NCI-H524 (cell line): Measurements from ENCODE around the gene WDR18.
"Not testable (repeated sequence)": the region's sequence is repeated elsewhere in the genome, so short reads cannot be mapped to it uniquely, and the experiment has no call there.

ENCODE experiments used
- DNase-seq, 2 experiments: peaks; one replicate each; lab custom pipeline; 2025; lab: John Stamatoyannopoulos, UW

WDR18 gene

DNA sequence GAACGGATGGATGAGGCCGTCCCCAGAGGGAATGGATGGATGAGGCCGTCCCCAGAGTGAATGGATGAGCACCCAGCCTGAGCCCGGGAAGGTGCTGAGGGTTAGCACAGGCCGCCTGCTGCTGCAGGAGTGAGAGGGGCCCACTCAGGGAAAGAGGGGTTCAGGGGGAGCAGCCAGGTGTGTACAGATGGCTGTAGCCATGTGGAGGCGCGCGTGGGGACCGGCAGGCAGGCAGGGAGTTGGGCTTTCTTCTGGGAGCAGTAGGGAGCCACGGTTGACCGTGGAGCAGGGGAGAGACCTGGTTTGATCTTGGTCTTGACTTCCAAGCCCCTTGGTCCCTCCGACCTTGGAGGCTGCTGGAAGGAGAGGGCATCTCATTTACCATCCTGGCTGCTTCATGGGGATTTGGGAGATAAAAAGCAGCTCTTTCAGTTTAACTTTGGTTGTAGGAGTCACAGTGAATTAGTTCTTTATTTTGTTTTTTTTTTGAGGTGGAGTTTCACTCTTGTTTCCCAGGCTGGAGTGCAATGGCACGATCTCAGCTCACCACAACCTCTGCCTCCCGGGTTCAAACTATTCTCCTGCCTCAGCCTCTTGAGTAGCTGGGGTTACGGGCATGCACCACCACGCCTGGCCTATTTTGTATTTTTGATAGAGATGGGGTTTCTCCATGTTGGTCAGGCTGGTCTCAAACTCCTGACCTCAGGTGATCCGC, 33.6 kb upstream of the WDR18 start:
- DNase-seq: no peak

DNA sequence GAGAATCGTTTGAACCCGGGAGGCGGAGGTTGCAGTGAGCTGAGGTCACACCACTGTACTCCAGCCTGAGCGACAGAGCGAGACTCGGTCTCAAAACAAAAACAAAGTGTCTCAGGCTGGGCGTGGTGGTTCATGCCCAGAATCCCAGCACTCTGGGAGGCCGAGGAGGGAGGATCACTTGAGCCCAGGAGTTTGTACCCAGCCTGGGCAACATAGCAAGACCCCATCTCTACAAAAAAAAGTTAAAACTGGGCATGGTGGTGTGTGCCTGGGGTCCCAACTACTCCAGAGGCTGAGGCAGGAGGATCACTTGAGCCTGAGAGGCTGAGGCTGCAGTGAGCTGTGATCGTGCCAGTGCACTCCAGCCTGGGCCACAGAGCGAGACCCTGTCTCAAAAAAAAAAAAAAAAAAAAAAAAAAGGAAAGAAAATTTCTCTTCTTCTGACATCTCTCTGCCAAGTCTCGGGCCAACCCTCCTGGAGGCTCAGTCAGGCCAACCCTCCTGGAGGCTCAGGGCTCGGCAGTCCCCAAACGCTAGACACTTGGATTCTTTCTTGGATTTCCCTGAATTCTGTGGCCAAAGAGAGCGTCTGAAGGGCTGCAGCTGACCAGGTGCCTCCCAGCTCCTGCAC, 32.0 kb upstream of the WDR18 start:
- DNase-seq: no peak

DNA sequence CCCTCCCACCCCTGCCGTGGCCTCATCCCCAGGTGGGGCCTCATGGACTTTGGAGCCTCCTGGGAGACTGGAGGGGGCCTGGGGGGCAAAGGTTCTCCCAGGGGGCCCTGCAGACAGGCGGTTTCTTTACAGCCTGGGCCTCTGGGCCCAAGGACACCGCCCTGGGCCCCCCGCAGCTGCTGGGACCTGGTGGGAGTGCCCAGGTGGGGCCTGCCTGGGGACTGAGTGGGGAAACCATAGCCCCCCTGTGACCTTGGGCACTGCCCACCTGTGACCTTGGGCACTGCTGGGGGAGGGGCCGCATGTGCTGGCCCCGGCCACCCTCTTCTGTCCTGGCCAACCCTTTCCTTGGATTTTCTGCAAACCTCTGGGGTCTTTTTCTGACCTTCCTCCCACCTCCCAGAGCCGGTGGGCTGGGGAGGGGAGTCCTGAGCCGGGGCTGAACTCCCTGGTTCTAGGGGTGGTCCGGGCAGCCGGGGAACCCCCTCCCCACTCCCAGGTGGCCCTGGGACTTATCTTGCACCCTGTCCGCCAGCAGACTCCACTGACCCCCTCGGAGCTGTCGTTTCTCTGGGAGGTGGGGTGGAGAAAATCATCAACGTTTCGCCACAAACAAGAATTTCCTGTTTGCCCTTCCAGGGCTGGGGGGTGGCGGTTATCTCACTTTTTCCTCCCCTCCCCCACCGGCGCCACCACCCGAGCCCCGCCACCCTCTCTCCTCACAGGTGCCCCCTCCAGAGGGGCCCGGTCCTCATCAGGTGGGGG, 31.3 kb upstream of the WDR18 start:
- DNase-seq: no peak

DNA sequence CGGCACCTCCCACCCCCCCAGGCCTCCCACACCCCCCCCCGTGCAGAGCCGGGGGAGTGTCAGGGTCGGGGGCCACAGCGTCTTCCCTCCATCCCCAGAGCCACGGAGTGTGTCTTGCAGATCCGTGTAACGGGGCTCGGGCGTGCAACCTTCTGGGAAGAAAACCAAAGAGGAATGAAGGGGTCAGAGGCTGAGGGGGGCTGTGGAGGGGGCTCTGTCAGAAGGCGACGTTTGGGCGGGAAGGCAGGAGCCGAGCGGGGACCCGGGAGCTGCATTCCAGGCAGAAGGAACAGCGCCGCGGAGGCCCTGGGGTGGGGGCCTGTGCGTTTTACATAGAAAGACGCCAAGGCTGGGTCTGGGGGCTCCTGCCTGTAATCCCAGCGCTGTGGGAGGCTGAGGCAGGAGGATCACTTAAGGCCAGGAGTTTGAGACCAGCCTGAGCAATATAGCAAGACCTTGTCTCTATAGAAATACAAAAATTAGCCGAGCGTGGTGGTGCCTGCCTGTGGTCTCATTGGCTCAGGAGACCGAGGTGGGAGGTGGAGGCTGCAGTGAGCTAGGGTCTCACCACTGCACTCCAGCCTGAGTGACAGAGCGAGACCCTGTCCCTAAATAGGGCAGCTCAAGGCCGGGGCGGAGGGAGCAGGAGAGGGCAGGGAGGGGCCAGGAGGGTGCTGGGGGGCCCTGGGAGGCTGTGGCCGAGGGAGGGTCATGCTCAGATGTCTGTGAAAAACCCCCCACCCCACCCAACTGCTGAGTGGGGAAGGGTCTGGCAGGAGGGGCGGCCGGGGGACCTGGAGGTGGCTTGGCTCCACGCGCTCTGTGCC, 30.5 kb upstream of the WDR18 start:
- no peak for DNase-seq

DNA sequence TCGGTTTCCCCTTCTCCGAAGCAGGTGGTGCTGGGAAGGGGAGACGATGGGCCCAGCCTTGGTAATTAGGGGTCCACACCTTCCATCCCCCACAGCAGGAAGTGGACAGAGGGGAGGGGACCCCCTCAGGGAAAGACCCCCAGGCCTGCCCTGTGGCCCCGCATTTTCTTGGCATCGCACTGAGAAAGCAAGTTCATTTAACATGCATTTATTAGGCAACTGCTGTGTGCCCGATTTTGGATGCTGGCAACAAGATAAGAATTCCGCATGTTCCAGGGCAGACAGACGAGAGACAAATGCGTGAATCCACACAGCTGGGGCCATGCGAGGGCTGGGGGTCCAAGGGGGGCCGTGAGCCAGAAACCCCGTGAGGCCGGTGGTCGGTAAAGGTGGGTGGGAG, 29.9 kb upstream of the WDR18 start:
- no peak for DNase-seq

DNA sequence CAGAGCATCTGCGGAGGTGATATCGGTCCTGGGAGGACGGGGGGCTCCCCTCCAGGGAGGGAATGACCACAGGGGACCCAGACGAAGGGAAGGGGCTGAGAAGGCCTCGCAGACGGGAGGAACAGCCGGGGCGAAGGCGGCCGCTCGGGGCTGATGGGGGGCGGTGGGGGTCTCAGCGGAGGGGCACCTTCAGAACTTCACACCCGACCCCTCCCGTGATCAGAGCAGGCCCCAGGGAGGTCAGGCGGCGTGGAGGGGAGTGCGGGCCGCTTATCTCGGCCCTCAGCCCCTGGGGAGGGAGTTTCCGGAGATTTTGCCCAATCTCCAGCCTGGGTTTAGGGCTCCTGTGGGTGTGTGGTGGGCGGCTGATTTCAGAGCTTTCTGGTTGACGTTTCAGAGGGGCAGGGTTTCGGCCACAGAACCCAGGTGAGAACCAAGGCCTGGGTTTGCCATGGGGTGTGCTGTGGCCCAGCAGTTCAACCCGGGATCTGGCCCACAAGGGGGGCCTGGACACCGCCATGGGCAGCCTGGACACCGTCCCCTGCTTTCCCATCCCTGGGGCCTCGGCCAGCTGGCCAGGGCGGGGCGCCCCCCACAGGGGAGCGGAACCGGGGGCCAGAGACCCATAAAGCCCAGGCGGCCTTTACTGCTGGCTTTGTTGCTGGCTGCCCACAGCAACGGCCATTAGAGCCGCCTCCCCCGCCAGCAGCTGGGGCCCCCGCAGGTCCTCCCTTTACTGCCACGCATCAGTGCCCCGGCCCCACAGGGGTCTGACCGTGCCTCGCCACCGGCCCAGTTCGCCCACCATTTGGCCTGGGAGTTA, 29.3 kb upstream of the WDR18 start:
- DNase-seq: no peak

DNA sequence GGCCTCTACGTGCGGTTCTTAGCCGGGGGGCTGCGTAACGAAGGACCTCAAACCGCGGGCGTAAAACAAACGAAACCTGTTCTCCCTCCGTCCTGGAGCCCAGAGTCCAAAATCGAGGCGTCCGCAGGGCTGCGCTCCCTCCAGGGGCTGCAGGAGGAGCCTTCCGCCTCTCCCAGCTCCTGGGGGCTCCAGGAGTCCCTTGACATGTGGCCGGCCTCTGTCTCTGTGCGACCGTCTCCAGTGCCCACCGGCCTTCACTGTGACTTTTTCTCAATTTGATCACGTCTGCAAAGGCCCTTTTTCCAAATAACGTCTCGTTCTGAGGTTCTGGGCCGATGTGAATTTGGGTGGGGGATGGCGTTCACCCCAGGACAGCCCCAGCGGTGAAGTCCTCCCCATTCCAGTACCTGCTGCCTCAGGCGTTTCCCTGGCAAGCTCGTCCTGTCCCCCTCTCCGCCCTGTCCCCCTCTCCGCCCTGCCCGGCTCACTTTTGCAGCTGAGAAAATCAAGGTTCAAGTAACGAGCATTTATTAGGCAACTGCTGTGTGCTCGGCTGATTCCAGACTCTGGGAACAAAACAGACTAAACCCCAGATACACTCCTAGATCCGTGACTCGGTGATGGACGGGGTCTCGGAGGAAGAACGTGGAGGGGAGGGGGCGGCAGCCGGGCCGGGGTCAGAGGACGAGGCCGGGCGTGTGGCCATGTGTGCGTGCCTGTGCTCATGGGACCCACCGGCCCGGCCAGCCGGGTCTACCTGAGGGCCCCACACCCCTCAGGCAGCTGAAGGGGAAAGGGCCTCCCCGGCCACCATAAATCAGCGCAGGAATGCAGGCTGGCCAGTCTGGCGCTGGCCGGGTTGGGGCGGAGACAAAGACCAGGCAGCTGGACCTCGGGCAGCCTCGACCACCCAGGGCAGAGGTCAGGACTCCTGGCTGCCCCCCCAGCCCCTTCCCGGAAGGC, 28.1 kb upstream of the WDR18 start:
- no peak for DNase-seq

DNA sequence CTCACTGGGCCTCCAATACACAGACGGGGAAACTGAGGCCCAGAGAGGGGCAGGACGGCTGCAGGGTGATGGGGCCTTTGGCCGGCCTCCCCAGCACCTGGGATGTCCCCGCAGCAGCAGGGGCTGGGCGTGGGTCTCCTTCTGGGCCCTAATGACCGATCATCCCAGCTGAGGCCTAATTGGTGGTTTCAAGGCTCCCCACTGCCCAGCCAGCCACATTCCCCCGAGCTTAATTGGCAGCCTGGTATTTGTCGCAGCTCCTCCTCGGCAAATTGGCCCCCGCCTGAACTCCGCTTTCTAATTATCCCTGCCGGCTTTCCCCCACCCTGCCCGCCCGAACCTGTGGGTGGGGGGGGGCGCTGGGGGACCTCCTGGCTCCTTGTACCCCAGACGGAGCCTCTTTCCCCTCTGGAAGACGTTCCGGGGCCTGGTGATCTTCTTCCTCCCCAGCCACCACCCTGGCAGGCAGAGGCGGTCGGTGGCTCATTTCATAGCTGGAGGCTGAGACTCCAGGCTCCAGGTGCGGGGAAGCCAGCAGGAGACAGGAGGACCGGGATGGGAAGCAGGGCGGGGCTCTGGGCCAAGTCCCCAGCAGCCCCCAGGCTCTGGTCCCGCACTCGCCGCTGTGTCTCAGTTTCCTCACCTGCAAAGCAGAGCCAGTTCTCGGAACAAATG, 27.2 kb upstream of the WDR18 start:
- no peak for DNase-seq

DNA sequence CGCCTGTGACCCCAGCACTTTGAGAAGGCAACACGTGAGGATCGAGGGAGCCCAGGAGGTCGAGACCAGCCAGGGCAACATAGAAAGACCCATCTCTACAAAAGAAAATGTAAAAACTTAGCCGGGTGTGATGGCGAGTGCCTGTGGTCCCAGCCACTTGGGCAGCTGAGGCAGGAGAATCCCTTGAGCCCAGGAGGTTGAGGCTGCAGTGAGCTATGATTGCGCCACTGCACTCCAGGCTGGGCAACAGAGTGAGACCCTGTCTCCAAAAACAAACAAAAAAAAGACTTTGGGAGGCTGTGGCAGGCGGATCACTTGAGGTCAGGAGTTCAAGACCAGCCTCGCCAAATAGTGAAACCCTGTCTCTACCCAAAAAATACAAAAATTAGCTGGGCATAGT, 26.6 kb upstream of the WDR18 start:
- not testable (repeated sequence) for DNase-seq

DNA sequence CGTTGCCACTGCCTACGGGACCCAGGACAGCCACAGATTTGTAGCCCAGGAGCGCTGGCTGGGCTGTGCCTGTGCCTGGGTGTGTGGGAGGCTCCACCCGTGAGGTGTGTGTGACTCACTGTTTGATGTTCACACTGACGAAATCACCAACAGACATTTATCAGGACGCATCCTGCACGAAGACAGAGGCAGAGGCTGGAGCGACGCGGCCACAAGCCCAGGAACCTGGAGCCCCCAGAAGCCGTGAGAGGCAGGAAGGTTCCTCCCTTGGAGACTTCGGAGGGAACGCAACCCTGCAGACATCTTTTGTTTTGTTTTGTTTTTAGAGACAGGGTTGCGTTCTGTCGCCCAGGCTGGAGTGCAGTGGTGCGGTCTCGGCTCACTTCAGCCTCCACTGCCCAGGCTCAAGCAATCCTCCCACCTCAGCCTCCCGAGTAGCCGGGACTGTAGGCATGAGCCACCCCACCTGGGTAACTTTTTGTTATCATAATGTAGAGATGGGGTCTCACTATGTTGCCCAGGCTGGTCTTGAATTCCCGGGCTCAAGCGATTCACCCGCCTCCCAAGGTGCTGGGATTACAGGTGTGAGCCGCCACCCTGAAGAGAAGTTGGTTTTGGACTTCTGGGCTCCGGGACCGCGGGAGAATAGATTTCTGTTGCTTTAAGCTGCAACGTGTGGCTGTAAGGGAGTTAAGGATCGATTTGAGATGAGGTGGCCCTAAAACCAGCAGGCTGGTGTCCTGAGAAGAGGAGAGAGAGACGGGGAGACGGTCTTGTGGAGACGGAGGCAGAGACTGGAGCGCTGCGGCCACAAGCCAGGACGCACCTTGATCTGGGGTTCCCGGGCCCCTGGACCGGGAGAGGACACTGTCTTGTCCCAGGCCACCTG, 24.9 kb upstream of the WDR18 start:
- no peak for DNase-seq

DNA sequence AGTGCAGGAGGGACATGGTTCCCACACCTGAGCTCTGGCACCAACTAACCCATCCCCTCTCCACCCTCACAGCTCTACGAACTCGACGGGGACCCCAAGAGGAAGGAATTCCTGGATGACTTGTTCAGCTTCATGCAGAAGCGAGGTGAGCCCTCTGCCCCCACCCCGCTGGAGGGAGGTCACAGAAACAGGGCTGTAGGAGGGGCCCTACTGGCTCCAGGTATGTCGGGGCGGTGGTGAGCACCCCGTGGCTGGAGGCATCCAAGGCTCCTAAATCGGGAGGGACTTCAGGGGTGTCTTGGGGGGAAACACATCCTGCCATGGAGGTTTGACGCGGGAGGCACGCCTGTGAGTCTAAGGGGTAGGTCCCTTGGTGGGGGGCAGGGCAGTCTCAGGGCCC, 24.1 kb upstream of the WDR18 start:
- DNase-seq: no peak

DNA sequence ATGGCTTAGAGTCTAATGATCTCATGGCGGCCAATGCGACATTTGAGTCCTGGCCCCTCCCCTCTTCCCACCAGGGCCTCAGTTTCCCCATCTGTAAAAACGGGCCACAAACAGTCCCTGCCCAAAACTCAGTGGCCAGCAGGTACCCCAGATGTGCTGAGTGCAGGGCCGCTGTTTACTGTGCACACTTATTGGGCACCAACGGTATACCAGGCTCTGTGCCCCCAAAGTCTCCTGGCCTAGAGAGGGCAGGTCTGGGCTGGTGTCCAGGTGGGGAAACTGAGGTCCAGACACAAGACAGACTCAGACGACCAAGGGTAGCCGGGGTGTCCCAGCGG, 23.6 kb upstream of the WDR18 start:
- no peak for DNase-seq

DNA sequence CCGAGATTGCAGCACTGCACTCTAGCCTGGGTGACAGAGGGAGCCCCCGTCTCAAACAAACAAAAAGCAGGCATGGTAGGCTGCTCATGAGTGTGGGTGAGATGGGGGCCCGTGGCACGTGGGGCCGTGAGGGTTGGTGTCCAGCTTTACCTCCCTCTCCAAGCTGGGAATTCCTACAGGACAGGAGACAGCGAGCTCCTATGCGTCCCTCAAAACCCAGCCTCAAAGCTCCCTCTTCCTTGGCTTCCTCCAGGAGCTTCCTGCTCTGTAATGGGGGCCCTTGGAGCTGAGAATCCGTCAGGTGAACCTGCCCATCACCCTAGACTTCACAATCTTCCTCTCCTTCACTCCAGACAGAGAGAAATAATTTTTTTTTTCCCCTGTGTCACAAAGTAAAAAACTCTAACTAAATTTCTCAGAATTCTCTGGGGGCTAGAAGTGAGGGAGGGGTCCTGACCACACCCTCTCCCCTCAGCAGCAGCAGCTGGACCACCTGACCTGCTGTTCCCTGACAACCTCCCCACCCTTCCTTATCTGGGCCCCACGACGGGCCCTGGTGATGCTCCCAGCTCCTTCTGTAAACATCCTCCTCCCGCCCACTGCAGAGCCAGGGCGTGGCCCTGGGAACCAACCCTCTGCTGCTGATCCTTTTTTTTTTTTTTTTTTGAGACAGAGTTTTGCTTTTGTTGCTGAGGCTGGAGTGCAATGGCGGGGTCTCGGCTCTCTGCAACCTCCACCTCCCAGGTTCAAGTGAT, 22.1 kb upstream of the WDR18 start:
- no peak for DNase-seq

DNA sequence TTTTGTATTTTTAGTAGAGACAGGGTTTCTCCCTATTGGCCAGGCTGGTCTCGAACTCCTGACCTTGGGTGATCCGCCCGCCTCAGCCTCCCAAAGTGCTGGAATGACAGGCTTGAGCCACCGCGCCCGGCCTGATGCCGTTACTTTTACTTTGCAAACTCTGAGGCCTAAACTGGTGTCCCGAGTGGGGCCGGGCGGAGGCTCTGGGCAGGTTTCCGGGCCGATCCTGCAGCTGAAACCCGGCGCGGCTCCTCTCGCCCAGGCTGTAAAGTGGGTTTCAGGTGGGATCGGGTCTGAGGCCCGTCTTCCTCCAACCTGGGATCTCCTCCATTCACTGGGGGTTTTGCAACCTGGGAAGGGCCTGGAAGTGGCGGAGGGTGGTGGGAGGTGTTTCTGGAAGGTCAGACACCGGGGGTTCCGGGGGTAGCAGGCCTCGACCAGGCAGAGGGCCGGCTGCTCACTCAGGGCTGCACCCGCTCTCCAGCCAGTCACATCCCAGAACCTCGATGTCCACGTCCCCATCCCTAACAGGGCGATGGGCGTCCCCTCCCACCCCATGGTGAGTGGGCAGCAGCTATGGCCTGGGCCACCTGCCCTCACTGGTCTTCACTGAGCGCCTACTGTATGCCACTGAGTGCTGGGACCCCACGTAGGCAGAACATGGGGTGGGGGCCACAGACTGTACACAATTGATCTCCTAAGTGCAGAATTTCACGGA, 21.3 kb upstream of the WDR18 start:
- DNase-seq: no peak

DNA sequence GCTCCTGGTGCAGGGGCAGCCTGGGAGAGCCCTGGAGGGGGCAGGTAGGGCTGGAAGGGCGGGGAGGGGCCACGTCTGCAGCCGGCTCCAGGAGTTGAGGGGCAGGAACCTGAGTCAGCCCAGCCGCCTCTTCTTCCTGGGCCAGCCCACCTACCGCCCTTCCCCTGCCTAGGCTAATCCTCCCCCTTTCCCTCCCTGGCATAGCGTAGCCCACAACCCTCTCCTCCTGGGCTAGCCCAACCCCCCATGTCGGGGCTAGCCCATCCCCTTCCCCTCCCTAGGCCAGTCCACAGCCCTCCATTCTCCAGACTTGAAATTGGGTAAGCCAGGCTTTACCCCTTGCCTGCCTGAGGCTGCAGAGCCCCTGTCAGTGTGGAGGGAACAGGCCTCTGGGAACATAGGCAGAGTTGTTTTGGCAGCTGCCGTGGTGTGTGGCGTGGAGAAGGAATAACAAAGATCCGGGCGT, 20.6 kb upstream of the WDR18 start:
- DNase-seq: no peak

DNA sequence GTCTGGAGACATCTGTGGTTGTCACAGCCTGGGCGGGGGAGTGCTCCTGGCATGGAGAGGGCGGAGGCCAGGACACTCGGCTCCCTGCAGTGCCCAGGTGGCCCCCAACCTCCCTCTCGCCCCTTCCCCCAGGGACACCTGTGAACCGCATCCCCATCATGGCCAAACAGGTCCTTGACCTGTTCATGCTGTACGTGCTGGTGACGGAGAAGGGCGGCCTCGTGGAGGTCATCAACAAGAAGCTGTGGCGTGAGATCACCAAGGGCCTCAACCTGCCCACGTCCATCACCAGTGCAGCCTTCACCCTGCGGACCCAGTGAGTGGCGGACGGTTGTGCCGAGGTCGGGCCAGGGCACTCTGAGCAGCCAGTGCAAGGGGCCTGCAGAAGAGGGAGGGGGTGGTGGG, 20.0 kb upstream of the WDR18 start:
- DNase-seq: no peak
